ENCODE results near the gene C2CD2L. TPM values are rescaled to one million over a fixed set of nuclear protein-coding genes. Genes with fewer than 3 reads are reported as not detected.
"Not testable (repeated sequence)": the region's sequence is repeated elsewhere in the genome, so short reads cannot be mapped to it uniquely, and the experiment has no call there.

C2CD2L gene
- total RNA-seq (2014; rRNA removed; shearing (Covaris generic)): 4.8 and 7.0 TPM in 2 replicates

DNA sequence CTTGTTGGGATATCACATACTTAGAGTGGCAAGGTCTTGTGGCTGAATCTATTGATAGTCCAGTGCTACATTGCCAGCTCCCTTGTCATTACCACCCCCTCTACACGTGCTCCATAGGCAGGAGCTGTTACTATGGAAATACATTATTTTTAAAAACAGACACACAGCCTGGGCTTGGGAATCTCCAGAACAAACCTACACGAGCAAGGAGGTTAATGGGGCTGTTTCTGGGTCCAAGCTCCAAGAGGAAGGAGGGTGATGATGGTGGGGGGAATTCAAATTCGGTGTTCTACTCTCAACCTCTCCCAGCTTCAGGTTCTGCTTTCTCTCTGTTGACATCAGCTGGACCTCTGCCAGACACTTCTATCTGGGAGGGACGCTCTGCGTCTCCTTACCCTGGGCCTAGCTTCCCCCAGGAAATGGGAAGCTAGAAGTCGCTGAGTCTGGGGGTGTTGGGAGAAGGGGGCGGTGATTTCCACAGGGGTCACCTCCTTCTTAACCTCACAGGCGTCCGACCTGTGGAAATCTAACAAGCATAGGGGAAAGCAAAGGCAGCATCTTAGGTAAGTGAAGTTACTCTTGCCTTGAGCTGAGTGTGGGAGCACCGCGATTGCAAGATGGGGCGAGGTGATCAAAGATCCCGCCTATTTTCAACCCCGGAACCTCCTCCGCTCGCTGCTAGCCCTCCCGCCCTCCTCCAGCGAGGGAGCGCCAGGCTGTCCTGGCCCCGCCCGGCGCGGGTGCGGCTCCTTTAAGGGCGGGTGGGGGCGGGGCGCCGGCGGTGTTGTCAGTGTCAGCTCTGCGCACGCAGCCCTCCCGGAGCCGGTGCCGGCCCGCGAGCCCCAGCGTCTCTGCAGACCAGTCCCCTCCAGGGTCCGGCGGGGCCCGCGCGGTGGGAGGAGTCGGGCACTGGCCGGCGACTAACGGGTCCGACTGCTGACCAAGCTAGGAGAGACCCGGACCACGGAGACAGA is at the start of gene C2CD2L:
TSS of gene C2CD2L (plus strand) at position 781 of the 974 bp plus-strand sequence. CDS start 398 bp downstream, outside the sequence.
- peak within 1 kb of the TSS; percentile 74 for H3K4me3 ChIP-seq (ENCODE audit: insufficient read depth, low read depth, low read length)

DNA sequence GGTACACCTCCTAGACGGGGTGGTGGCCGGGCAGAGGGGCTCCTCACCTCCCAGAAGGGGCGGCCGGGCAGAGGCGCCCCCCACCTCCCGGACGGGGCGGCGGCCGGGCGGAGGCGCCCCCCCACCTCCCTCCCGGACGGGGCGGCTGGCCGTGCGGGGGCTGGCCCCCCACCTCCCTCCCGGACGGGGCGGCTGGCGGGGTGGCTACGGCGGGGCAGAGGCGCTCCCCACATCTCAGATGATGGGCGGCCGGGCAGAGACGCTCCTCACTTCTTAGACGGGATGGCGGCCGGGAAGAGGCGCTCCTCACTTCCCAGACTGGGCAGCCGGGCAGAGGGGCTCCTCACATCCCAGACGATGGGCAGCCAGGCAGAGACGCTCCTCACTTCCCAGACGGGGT is 48.0 kb upstream of the C2CD2L start:
- H3K36me3 ChIP-seq (replicated peaks; ENCODE audit: control insufficient read depth, insufficient read depth, low read length): peaks cover 14% of the 10 kb centered on the region
- not testable (repeated sequence) for H3K4me3 ChIP-seq (ENCODE audit: insufficient read depth, low read depth, low read length); DNase-seq; H3K27me3 ChIP-seq (ENCODE audit: control insufficient read depth, insufficient read depth, low read length)

More for the DNA sequence above, at the start of gene C2CD2L:
- Histone ChIP-seq H3K36me3 (replicated peaks; ENCODE audit: control insufficient read depth, insufficient read depth, low read length) (no peaks in the 10 kb centered on the region), H3K27me3 (ENCODE audit: control insufficient read depth, insufficient read depth, low read length) (peaks cover 15% of the 10 kb centered on the region)
- DNase-seq: peak; percentile 98

DNA sequence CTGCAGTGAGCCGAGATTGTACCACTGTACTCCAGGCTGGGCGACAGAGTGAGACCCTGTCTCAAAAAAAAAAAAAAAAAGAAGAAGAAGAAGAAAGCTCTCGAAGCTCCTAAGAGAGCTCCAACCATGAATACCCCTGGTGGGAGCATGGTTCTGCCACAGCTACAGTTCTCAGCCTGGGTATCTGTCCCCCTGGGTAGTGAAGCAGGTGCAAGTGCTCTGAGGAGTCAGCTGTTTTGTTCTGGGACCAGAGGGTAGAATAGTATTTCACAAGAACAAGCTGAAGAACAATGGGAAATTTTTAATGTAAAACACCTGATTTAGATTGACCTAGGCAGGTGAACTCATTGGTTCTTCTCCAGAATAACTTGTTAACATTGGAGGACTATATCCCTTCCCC is 45.9 kb upstream of the C2CD2L start:
- H3K4me3 ChIP-seq (ENCODE audit: insufficient read depth, low read depth, low read length): no peak overlapping the region
- H3K36me3 ChIP-seq (replicated peaks; ENCODE audit: control insufficient read depth, insufficient read depth, low read length): no peaks in the 10 kb centered on the region
- no peaks in the 10 kb centered on the region for H3K27me3 ChIP-seq (ENCODE audit: control insufficient read depth, insufficient read depth, low read length)
- no peak for DNase-seq

DNA sequence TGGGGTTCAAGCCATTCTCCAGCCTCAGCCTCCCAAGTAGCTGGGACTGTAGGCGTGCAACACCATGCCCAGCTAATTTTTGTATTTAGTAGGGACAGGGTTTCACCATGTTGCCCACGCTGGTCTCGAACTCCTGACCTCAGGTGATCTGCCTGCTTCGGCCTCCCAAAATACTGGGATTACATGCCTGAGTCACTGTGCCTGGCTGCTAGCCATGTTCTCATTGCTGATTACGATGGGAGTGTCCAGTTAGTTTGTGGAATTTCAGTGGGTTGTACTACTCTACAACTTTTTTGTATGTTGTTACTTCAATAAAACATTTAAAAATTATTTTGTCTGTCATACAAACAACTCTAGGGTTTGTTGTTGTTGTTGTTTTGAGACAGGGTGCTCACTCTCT is 44.4 kb upstream of the C2CD2L start:
- no peak overlapping the region for H3K4me3 ChIP-seq (ENCODE audit: insufficient read depth, low read depth, low read length)
- H3K27me3 ChIP-seq (ENCODE audit: control insufficient read depth, insufficient read depth, low read length): no peaks in the 10 kb centered on the region
- no peak for DNase-seq
- H3K36me3 ChIP-seq (replicated peaks; ENCODE audit: control insufficient read depth, insufficient read depth, low read length): no peaks in the 10 kb centered on the region

DNA sequence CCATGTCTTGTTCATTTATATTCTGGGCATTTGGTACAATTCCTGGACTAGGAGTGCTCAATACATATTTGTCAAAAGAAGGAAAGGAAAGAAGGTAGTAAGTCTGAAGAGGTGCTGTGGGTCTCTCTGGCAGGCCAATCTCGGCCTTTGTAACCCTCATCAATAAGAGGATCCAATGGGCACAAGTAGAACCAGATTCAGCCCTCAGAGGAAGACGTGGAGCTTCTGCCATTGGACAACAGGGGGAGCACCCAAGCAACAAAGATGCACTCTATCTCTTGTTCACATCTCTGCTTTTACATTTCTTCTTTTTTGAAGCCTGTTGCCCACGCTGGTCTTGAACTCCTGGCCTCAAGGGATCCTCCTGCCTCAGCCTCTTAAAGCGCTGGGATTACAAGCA is 41.8 kb upstream of the C2CD2L start:
- no peaks in the 10 kb centered on the region for H3K27me3 ChIP-seq (ENCODE audit: control insufficient read depth, insufficient read depth, low read length)
- H3K4me3 ChIP-seq (ENCODE audit: insufficient read depth, low read depth, low read length): no peak overlapping the region
- DNase-seq: peak; percentile 71
- peaks cover 2% of the 10 kb centered on the region; the same call in 1 of the 2 replicates for H3K36me3 ChIP-seq (replicated peaks; ENCODE audit: control insufficient read depth, insufficient read depth, low read length)

DNA sequence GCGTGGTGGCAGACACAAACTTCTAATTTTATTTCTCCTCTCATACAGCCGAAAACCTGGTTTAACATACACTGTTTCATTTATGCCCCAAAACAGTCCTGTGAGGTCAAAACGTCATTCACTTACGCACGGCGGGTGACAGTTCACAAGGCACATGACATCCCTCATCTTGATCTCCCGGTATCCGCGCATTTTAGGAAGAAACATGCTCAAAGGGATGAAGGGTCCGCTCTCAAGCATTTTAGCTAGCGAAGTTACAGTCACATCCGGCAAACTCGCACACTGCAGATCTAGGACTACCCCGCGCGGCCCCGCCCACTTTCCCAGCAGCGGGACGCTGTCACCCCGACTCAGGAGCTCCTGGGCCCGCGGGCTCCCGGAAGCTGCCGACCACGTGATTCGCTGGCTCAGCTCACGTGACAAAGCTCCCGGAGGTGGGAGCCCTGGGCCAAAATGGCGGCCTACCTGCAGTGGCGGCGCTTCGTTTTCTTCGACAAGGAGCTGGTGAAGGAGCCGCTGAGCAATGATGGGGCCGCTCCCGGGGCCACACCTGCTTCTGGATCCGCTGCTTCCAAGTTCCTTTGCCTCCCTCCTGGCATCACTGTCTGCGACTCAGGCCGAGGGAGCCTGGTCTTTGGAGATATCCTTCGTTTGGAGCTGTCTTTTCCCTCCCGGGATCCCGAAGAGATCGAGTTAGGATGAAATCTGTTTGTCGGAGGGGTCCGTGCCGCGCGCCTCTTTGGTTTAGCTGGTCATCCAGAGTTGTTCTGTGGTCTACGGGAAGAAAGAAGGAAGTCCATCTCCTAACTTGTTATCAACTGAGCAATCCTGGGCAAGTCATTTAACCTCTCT is 39.5 kb upstream of the C2CD2L start, which contains the start of gene VPS11:
TSS of gene VPS11 (plus strand) at position 448 of the 852 bp plus-strand sequence. CDS start at position 454, 6 bp downstream.
- H3K4me3 ChIP-seq (ENCODE audit: insufficient read depth, low read depth, low read length): peak within 1 kb of the TSS; percentile 91
- H3K36me3 ChIP-seq (replicated peaks; ENCODE audit: control insufficient read depth, insufficient read depth, low read length): peaks cover 4% of the 10 kb centered on the region; the same call in 1 of the 2 replicates
- no peaks in the 10 kb centered on the region for H3K27me3 ChIP-seq (ENCODE audit: control insufficient read depth, insufficient read depth, low read length)
- DNase-seq: peak; percentile 99

DNA sequence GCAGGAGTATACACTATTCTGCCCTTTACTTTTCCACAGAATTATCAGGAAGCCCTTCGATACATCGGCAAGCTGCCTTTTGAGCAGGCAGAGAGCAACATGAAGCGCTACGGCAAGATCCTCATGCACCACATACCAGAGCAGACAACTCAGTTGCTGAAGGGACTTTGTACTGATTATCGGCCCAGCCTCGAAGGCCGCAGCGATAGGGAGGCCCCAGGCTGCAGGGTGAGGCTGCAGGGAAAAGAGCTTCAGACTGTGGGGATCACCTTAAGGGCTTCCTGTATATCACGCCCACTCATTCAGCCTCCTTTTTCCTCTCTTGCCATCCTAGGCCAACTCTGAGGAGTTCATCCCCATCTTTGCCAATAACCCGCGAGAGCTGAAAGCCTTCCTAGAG is 29.3 kb upstream of the C2CD2L start:
- Histone ChIP-seq H3K27me3 (ENCODE audit: control insufficient read depth, insufficient read depth, low read length) (no peaks in the 10 kb centered on the region), H3K36me3 (replicated peaks; ENCODE audit: control insufficient read depth, insufficient read depth, low read length) (peaks cover 22% of the 10 kb centered on the region), H3K4me3 (ENCODE audit: insufficient read depth, low read depth, low read length) (no peak overlapping the region)
- no peak for DNase-seq

DNA sequence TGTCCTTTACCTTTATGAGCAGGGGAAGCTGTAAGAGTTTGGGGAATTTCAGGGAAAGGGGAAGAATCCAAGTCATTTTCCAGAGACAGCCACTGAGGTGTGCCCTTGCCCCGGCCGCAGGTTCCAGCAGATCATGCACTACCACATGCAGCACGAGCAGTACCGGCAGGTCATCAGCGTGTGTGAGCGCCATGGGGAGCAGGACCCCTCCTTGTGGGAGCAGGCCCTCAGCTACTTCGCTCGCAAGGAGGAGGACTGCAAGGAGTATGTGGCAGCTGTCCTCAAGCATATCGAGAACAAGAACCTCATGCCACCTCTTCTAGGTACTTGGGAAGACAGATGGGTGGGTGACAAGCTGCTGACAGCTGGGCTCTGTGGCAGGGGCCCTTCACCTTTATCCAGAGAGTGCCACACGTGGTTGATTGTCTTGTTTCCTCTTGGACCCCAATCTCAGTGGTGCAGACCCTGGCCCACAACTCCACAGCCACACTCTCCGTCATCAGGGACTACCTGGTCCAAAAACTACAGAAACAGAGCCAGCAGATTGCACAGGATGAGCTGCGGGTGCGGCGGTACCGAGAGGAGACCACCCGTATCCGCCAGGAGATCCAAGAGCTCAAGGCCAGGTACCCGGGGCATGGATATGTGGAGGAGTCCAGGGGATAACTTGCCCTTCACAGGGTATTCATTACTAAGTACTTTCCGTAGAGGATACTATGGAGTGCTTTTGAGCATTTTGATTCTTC is 28.3 kb upstream of the C2CD2L start:
- H3K27me3 ChIP-seq (ENCODE audit: control insufficient read depth, insufficient read depth, low read length): no peaks in the 10 kb centered on the region
- H3K36me3 ChIP-seq (replicated peaks; ENCODE audit: control insufficient read depth, insufficient read depth, low read length): peaks cover 18% of the 10 kb centered on the region
- H3K4me3 ChIP-seq (ENCODE audit: insufficient read depth, low read depth, low read length): no peak overlapping the region
- DNase-seq: no peak

DNA sequence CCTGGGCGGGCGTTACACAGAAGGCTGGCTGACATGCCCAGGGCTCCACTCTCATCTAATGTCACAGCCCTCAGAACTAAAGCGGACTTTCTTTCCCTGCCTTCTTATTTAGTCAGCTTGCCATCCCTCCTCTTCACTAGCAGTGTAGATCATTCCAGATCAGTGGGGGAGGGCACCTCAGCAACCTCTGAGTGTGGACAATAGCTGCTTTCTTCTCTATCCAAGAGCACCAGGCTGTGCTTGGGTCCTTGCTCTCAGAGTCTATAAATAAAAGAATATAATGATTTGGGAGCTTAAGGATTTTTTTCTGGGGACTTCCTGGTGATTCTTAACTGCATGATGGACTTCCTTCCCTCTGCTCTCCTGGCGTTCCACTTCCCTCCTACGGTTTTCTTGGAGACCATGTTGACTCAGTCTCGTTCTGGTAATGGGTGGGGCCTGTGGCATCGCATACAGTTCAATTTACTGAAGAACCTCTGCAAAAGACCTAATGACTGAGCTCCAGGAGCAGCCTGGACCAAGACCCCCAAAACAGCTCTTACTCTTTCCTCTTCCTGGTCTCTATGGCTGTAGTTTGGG is 25.4 kb upstream of the C2CD2L start:
- Histone ChIP-seq H3K27me3 (ENCODE audit: control insufficient read depth, insufficient read depth, low read length) (no peaks in the 10 kb centered on the region), H3K36me3 (replicated peaks; ENCODE audit: control insufficient read depth, insufficient read depth, low read length) (peaks cover 17% of the 10 kb centered on the region), H3K4me3 (ENCODE audit: insufficient read depth, low read depth, low read length) (no peak overlapping the region)
- no peak for DNase-seq

DNA sequence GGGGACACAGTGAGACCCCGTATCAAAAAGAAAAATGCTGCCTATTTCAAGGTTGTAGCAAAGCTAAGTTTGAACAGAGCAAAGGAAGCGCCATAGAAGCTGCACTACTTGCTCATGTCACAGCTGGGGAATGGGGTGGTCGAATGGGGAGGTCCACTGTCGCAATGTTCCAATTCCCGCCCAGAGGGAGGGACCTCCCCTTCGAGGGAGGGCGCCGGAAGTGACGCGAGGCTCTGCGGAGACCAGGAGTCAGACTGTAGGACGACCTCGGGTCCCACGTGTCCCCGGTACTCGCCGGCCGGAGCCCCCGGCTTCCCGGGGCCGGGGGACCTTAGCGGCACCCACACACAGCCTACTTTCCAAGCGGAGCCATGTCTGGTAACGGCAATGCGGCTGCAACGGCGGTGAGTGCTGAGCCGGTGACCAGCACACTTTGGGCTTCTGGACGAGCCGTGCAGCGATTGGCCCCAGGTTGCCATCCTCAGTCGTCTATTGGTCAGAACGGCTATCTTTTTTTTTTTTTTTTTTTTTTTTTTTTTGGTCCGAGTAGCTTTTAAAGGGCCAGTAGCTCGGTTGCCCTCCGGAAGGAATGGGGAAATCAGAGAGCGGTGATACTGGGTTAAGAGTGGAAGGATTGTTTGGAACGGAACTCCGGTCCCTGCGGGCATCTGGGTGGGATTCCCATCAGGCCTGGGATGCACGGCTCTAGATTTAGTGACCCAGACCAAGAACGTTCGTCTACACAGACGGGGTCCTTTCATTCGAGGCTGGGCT is 22.3 kb upstream of the C2CD2L start, which contains the start of gene HMBS:
TSS of gene HMBS (plus strand) at position 219 of the 774 bp plus-strand sequence. CDS start at position 372, 153 bp downstream.
- H3K36me3 ChIP-seq (replicated peaks; ENCODE audit: control insufficient read depth, insufficient read depth, low read length): peaks cover 3% of the 10 kb centered on the region
- no peaks in the 10 kb centered on the region for H3K27me3 ChIP-seq (ENCODE audit: control insufficient read depth, insufficient read depth, low read length)
- DNase-seq: peak; percentile 96
- H3K4me3 ChIP-seq (ENCODE audit: insufficient read depth, low read depth, low read length): peak within 1 kb of the TSS; percentile 94

DNA sequence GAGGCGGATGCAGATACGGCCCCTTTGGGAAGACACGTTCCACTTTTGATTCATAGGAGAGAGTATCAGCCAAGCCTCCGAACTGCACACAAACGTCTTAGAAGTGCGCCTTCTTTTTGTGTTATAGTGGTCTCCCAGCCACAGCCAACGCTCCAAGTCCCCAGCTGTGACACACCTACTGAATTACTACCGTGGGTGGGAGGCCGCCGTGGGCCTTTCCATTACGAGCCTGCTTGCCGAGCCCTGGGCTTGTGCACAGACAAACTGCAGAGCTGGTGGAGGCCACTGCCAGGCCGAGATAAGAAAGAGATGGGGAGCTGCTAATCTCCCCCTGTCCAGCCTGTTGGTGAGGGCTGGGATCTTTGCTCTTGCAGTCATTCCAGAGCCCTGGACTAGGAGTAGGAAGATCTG is 21.7 kb upstream of the C2CD2L start:
- no peaks in the 10 kb centered on the region for H3K27me3 ChIP-seq (ENCODE audit: control insufficient read depth, insufficient read depth, low read length)
- H3K4me3 ChIP-seq (ENCODE audit: insufficient read depth, low read depth, low read length): peak overlapping the region; percentile 94
- DNase-seq: no peak

DNA sequence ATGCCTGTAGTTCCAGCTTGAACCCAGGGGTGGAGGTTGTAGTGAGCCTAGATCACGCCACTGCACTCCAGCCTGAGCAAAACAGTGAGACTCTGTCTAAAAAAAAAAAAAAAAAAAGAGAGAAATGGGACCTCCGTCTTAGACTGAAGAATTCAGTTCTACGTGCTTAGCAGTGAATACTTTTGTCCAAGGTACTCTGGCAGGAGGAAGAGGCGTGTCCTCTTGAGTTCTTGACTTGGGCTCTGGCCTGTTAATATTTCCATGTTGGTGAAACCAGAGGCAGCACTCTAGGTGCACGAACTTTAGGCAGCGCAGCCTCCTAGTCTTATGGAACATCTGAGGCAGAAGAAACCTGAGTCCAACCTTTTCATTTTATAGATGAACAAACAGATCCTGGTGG is 20.0 kb upstream of the C2CD2L start:
- Histone ChIP-seq H3K4me3 (ENCODE audit: insufficient read depth, low read depth, low read length) (no peak overlapping the region), H3K36me3 (replicated peaks; ENCODE audit: control insufficient read depth, insufficient read depth, low read length) (peaks cover 5% of the 10 kb centered on the region)
- no peak for DNase-seq

More for the DNA sequence above, 21.7 kb upstream of the C2CD2L start:
- peaks cover 3% of the 10 kb centered on the region for H3K36me3 ChIP-seq (replicated peaks; ENCODE audit: control insufficient read depth, insufficient read depth, low read length)

DNA sequence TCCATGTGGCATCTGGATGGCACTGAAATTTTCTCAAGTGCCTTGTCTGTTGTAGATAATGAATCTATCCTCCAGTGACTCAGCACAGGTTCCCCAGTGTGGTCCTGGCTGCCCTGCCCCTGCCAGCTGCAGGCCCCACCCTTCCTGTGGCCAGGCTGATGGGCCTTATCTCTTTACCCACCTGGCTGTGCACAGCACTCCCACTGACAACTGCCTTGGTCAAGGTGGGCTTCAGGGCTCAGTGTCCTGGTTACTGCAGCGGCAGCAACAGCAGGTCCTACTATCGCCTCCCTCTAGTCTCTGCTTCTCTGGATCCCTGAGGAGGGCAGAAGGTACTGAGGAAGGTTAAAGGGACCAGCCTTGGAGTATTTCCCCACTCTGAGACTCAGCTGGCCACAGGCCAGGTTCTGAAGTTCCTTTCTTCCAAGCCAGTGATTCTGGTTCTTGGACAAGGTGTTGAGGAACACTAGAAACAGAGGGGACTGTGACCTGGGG is 19.4 kb upstream of the C2CD2L start:
- peaks cover 8% of the 10 kb centered on the region for H3K36me3 ChIP-seq (replicated peaks; ENCODE audit: control insufficient read depth, insufficient read depth, low read length)
- H3K27me3 ChIP-seq (ENCODE audit: control insufficient read depth, insufficient read depth, low read length): no peaks in the 10 kb centered on the region
- H3K4me3 ChIP-seq (ENCODE audit: insufficient read depth, low read depth, low read length): no peak overlapping the region

More for the DNA sequence above, 20.0 kb upstream of the C2CD2L start:
- no peaks in the 10 kb centered on the region for H3K27me3 ChIP-seq (ENCODE audit: control insufficient read depth, insufficient read depth, low read length)

More for the DNA sequence above, 19.4 kb upstream of the C2CD2L start:
- DNase-seq: no peak
